HG02870 (cell line): ENCODE results near the gene NEURL3.

Experiments used
- ATAC-seq: cut with Tn5 transposase; IDR thresholded peaks from one replicate; pipeline ENCODE4 v1.9.1; 2021; ENCODE audit warnings: mild to moderate bottlenecking, moderate library complexity; ENCODE audit not compliant: unreplicated experiment

NEURL3 gene

GRCh38 chr2:96528006-96528699 lies 23.0 kb upstream of the NEURL3 start:
- no peak for ATAC-seq

GRCh38 chr2:96527286-96528005 lies 22.3 kb upstream of the NEURL3 start:
- peak; percentile 29 for ATAC-seq

GRCh38 chr2:96526615-96527285 lies 21.6 kb upstream of the NEURL3 start:
- no peak for ATAC-seq

GRCh38 chr2:96526101-96526591 lies 21.0 kb upstream of the NEURL3 start:
- no peak for ATAC-seq

DNA sequence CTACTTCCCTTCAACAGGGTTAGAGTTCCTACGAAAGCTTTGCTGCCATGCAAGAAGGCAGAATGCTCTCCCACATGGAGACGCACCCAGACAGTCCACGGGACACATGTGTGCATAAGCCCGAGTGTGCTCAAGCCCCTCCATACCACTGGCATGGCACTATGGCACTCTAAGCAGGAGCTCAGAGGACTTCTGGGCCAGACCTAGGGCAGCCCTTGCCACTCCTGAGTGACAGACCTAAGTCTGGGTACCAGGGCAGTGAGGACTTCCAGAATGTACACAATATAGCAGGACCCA lies 20.0 kb upstream of the NEURL3 start:
- ATAC-seq, result no peak

DNA sequence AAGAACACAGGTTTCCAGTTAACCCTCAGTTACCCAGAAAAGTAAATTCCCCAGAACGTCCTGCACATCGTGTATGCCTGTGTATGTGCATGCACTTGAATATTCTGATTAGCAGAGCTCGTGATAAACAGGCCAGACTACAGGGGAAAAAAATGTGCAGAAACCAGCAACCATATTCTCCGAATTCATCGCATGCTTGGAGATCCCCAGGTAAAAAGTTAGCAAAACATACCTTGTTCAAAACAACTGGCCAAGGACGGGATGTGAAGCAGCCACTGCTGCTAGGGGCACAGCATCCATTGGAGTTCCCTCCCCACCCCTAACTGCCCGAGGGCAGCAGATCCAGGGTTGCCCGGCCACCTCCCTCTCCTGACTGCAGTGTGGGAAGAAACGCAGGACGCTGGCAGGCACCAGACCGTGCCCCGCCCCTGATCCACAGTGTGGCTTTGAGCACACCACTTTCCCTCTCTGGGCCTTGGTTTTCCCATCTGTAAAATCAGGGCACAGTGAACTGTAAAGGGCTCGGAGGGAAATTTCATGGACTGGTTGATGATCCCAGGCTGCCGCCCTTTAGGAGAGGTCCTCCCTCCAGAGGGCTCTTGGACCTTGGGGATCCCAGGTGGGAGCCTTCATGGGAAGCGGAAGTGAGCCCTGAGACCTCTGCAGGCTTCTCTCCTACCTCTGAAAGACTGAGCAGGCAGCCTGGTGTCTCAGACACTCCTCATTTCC lies 19.5 kb upstream of the NEURL3 start:
- ATAC-seq, result no peak

DNA sequence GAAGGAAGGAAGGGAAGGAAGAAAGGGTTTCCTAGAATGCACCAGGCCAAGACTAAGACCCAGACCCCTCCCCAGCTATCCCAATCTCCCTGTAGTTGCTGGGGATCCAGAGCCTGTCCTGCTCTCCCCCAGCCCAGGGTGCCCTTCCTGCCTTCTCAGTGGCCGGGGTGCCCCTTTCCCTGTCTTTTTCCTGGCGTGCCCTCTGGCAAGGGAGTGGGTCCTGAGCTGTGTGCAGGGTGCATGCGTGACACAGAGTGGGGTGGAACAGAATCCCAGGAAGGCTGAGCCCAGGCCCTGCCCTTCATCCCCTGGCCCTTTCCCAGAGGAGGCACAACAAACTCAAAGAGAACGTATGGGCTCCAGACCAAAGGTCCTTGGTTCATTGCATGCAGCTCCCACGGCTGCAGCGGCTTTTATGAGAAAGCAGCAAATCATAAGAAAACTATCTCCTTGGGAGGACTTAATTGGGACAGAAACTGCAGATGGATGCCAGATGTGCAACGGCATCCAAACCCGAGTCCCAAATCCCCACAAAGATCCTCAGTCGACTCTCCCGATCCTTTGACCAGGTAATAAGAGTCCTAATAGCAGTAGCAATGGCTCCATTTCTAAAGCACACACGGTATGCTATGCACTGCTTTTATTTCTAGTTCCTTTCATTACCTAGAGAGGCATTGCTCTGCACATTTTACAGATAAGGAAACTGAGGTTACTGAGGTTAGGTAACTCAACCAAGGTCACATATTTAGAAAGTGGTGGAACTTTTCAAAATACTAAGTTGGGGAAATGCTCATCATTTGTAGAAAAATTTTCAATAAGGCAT lies 18.7 kb upstream of the NEURL3 start:
- ATAC-seq, result no peak

DNA sequence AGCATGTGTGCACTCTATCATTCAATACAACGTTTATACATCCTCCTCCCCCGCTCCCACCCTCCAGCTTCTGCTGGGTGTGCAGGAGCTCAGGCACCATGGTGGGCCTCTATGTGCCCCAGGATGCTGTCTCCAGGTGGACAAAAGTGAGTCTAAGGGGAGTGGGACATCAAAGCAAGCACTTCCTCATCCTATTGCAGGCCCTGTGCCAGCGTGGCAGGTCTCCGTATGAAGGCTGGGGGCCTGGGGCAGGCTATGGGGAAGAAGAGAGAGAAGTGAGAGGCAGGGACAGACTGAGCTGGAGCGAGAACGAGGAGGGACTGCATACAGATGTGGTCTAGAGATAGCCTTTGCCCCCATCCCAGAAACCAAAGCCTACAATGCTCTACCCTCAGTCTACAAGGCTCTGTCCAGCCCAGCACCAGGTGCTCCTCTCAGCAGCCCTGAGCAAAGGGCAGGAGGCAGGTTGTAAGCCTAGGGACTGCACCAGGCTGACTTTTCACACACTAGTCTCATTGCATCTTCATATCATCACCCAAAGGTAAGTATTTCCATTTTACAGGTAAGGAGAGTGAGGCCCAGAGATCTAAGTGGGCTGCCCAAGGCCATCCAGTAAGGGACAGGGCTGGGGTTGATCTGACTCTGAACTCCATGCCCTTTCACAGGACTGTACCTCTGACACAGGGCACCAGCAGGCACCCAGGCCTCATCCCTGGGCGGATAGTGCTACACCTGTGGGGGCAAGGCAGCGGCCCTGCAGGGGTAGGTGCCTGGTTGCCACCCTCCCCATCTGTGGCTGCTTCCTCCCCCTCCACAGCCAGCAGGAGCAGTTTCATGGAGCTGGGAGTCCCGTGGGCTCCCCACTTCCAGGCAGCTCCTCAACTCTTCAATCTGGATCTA lies 17.4 kb upstream of the NEURL3 start:
- ATAC-seq, result no peak

GRCh38 chr2:96521219-96521618 lies 16.1 kb upstream of the NEURL3 start:
- no peak for ATAC-seq

- no peak for ATAC-seq
These were observed 15.5 kb upstream of the NEURL3 start for GRCh38 chr2:96520697-96521096.

DNA sequence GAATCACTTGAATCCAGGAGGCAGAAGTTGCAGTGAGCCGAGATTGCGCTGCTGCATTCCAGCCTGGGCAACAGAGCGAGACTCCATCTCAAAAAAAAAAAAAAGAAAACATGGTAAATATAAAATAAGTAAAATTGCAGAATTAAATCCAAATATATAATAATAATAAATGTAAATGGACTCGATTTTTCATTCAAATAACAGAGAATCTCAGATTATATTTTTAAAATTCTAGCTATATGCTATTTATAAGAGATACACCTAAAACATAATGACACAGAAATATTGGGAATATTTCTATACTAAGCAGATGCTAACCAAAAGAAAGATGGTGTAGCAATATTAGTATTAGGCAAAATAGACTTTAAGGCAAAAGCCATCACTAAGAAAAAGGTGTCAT lies 15.1 kb upstream of the NEURL3 start:
- ATAC-seq, result no peak

DNA sequence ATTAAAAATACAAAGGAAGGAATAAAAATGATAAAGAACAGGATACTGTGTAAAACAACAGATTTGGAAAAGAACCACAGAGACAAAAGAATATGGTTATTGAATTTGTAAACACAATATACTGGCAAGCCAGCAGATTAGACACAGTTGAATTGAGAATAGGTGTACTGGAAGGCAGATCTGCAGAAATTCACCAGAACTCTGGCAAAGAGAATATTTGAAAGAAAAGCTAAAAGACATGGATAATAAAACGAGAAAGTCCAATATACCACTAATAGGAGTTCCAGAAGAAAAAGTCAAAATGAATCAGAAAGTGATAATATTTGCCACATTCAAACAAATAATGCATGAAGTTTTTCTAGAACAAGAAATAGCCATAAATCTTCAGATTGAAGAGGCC lies 11.9 kb upstream of the NEURL3 start:
- no peak for ATAC-seq

DNA sequence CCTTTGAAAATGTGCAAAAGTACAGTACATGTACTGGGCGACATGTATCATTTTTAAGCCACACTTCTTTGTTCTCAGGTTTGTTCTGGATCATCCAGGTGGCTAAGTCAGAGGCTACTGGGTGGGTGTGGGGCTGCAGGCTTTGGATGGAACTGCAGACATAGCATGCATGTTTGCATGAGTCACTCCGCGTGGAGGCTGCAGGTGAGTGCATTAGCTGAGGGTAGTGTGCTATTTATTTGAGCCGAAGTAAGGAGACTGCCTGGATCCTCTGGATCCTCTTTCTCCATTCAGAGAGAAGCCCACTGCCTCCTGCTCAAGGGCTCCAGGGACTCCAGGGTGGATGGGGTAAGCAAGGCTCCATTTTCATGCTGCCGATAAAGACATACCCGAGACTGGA lies 9.4 kb upstream of the NEURL3 start:
- no peak for ATAC-seq

- no peak for ATAC-seq
These were observed 7.2 kb upstream of the NEURL3 start for GRCh38 chr2:96512341-96512740.

- ATAC-seq, result no peak
These were observed 6.7 kb upstream of the NEURL3 start for GRCh38 chr2:96511851-96512250.

GRCh38 chr2:96510931-96511595 lies 5.9 kb upstream of the NEURL3 start:
- no peak for ATAC-seq

- ATAC-seq, result no peak
These were observed 4.7 kb upstream of the NEURL3 start for GRCh38 chr2:96509847-96510230.

DNA sequence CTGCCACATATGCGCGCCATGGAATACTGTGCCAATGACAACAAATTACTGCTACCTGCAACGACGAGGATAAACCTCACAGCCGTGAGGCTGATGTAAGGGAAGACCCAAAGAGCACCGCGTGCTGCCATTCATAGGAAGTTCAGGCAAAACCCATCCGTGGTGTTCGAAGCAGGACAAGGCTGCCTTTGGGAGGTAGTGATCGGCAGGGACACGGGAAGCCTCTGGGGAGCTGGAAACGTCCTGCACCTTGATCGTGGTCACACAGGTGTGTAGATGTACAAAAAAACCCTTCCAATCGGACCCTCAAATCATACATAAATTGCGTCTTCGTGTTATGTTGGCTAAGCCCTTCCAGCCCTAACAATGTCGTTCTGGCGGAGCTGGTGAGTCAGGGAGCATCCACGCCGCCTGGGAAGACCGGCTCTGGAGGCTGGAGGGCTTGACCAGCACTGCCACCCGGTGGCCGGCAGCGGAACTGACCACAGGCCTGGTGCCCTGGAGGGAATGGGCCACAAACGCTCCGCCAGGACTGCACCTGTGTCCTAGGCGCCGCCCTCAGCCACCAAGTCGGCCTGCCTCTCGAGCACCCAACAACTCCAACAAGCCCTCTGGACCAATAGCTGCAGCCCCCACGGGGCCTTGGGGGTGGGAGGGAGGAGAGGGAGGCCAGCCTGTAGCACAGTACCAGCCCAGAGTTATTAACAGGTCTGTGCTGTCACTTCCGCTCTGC lies 4.1 kb upstream of the NEURL3 start:
- peak; percentile 65 for ATAC-seq
